Measurements from ENCODE around the gene SLC2A4.

DNA sequence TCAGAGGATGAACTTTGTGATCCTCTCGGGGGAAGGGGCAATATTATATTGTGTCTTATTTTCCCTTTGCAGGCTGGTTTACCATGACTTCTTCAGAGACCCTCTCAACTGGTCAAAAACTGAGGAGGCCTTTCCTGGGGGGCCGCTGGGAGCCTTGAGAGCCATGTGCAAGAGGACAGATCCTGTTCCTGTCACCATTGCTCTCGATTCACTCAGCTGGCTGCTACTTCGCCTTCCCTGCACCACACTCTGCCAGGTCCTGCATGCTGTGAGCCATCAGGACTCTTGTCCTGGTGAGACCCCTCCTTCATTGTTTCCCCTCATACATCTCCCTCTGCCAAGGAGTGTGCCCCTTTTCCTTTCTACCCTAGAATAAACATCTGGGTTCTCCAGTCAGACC lies 27.0 kb upstream of the SLC2A4 start:
- TF ChIP-seq CTCF (IDR thresholded peaks at IDR 0.05; ENCODE audit: insufficient read depth, low read length, poor library complexity, severe bottlenecking) (no peak), EZH2phosphoT487 (conservative IDR thresholded peaks at IDR 0.05; ENCODE audit: low read length) (no peak)

Data from SU-DHL-6 (cell line).